DOHH2 (cell line): ENCODE results near the gene SLC12A2.

Source experiments
- H3F3A ChIP-seq: fragments of 200-600 bp; sonication (generic), shearing (Covaris generic); 2 replicates; pipeline ENCODE4 v1.6.0; 2016; ENCODE audit warnings: antibody characterized with exemption, mild to moderate bottlenecking; ENCODE audit not compliant: control insufficient read depth, insufficient read depth
- H3K27ac ChIP-seq: fragments of 200-600 bp; sonication (generic); 2 replicates; pipeline ENCODE4 v1.5.1; 2014; ENCODE audit warnings: low read depth, mild to moderate bottlenecking, low read length, moderate library complexity
- H3K27me3 ChIP-seq: fragments of 200-600 bp; sonication (generic); 2 replicates; pipeline ENCODE4 v1.6.1; 2014; ENCODE audit warnings: mild to moderate bottlenecking, low read length, mixed read lengths; ENCODE audit not compliant: control insufficient read depth
- H3K36me3 ChIP-seq: fragments of 200-600 bp; sonication (generic); 2 replicates; pipeline ENCODE4 v1.6.1; 2014; ENCODE audit warnings: mild to moderate bottlenecking, low read length, moderate library complexity, mixed read lengths; ENCODE audit not compliant: control insufficient read depth
- H3K4me1 ChIP-seq: fragments of 200-600 bp; sonication (generic); 2 replicates; pipeline ENCODE4 v1.6.1; 2014; ENCODE audit warnings: mild to moderate bottlenecking, low read length, mixed read lengths; ENCODE audit not compliant: control insufficient read depth
- H3K4me2 ChIP-seq: fragments of 200-600 bp; sonication (generic); 2 replicates; pipeline ENCODE4 v1.6.0; 2014; ENCODE audit warnings: mild to moderate bottlenecking, low read length, moderate library complexity
- H3K4me3 ChIP-seq: fragments of 200-600 bp; sonication (generic); 2 replicates; pipeline ENCODE4 v1.5.1; 2014; ENCODE audit warnings: mild to moderate bottlenecking, low read length, mixed read lengths
- H3K79me2 ChIP-seq: fragments of 200-600 bp; sonication (generic); 2 replicates; pipeline ENCODE4 v1.6.1; 2014; ENCODE audit warnings: mild to moderate bottlenecking, low read length, mixed read lengths; ENCODE audit not compliant: control insufficient read depth
- H3K9me2 ChIP-seq: fragments of 200-600 bp; sonication (generic); replicated peaks from 2 replicates; pipeline ENCODE4 v1.6.1; 2014; ENCODE audit warnings: mild to moderate bottlenecking, low read length, mixed read lengths; ENCODE audit not compliant: control insufficient read depth
- H3K9me3 ChIP-seq: fragments of 200-600 bp; sonication (generic); 2 replicates; pipeline ENCODE4 v1.6.1; 2014; ENCODE audit warnings: antibody characterized with exemption, low read length, mixed read lengths; ENCODE audit not compliant: control insufficient read depth, insufficient read depth
- H4K20me1 ChIP-seq: fragments of 200-600 bp; sonication (generic); 2 replicates; pipeline ENCODE4 v1.6.0; 2014; ENCODE audit warnings: low read depth, mild to moderate bottlenecking, antibody characterized with exemption, low read length, moderate library complexity; ENCODE audit not compliant: control insufficient read depth, insufficient read depth
- CTCF ChIP-seq: fragments of 200-600 bp; sonication (generic); IDR thresholded peaks from one replicate; pipeline ENCODE4 v1.5.1; 2014; ENCODE audit warnings: antibody characterized with exemption, mild to moderate bottlenecking, low read depth, low read length; ENCODE audit not compliant: poor library complexity, severe bottlenecking
- EZH2phosphoT487 ChIP-seq: fragments of 200-600 bp; sonication (generic); IDR thresholded peaks from 2 replicates; pipeline ENCODE4 v1.6.1; 2017; ENCODE audit warnings: borderline replicate concordance, mild to moderate bottlenecking, antibody characterized with exemption, low read length, moderate library complexity, mixed read lengths

The SLC12A2 gene

GRCh38 chr5:128083033-128083810 lies at the start of gene SLC12A2:
TSS of gene SLC12A2 (plus strand) at chr5:128083766. CDS start at chr5:128083955, 189 bp downstream.
- peak within 1 kb of the TSS; percentile 85 for H3K4me3 ChIP-seq
- TF ChIP-seq EZH2phosphoT487 (no peak), CTCF (no peak)
- peak within 1 kb of the TSS; percentile 90 for H3K4me2 ChIP-seq
- peaks cover 91% of the 10 kb centered on the region for H3K79me2 ChIP-seq
- no peaks in the 10 kb centered on the region for H3K9me3 ChIP-seq
- H3K9me2 ChIP-seq: no peaks in the 10 kb centered on the region
- H3K27ac ChIP-seq: peak within 1 kb of the TSS; percentile 90
- H3K36me3 ChIP-seq: peaks cover 51% of the 10 kb centered on the region
- H3F3A ChIP-seq: peaks cover 3% of the 10 kb centered on the region
- H3K27me3 ChIP-seq: no peaks in the 10 kb centered on the region
- H4K20me1 ChIP-seq: peaks cover 6% of the 10 kb centered on the region; the same call in 1 of the 2 replicates
- H3K4me1 ChIP-seq: peaks cover 52% of the 10 kb centered on the region

GRCh38 chr5:128035689-128036088 lies 47.9 kb upstream of the SLC12A2 start:
- H3K79me2 ChIP-seq: peaks cover 23% of the 10 kb centered on the region
- H3F3A ChIP-seq: no peaks in the 10 kb centered on the region
- no peak overlapping the region for H3K4me3 ChIP-seq
- H3K4me1 ChIP-seq: no peaks in the 10 kb centered on the region
- peaks cover 10% of the 10 kb centered on the region; the same call in 1 of the 2 replicates for H3K9me3 ChIP-seq
- H3K36me3 ChIP-seq: peaks cover 23% of the 10 kb centered on the region
- no peak overlapping the region for H3K4me2 ChIP-seq
- H4K20me1 ChIP-seq: no peaks in the 10 kb centered on the region
- no peaks in the 10 kb centered on the region for H3K9me2 ChIP-seq
- no peaks in the 10 kb centered on the region for H3K27me3 ChIP-seq
- TF ChIP-seq CTCF: no peak
- no peak for TF ChIP-seq EZH2phosphoT487
- no peak overlapping the region for H3K27ac ChIP-seq

GRCh38 chr5:128036950-128037349 lies 46.6 kb upstream of the SLC12A2 start:
- Histone ChIP-seq H3K9me3 (peaks cover 10% of the 10 kb centered on the region; the same call in 1 of the 2 replicates), H3K36me3 (peaks cover 17% of the 10 kb centered on the region), H3K4me2 (no peak overlapping the region), H3K4me3 (no peak overlapping the region), H3K27me3 (no peaks in the 10 kb centered on the region), H4K20me1 (no peaks in the 10 kb centered on the region), H3K9me2 (no peaks in the 10 kb centered on the region), H3K79me2 (peaks cover 23% of the 10 kb centered on the region), H3F3A (no peaks in the 10 kb centered on the region), H3K4me1 (no peaks in the 10 kb centered on the region), H3K27ac (no peak overlapping the region)
- no peak for TF ChIP-seq CTCF
- no peak for TF ChIP-seq EZH2phosphoT487
